Prostate gland (tissue), 2 donors: Measurements from ENCODE around the gene ABCA1.

Source experiments
- POLR2A ChIP-seq: fragments of 450-650 bp; IDR thresholded peaks from one replicate; pipeline ENCODE4 v1.6.1; 2016; ENCODE audit warnings: antibody characterized with exemption, mild to moderate bottlenecking
- POLR2AphosphoS5 ChIP-seq: sonication (generic); formaldehyde crosslinking; IDR thresholded peaks from one replicate; pipeline ENCODE4 v1.6.1; 2017; ENCODE audit warnings: antibody characterized with exemption
- TF ChIP-seq, protein P1 (sequence below), 4 experiments: fragments of 200-600 bp in 2 of 4; fragments of 450-650 bp in 2 of 4; sonication (generic) in 2 of 4; IDR thresholded peaks; 1 replicate in 3 of 4; 2 replicates in 1 of 4; pipeline ENCODE4 v1.5.1; 2016 to 2019; ENCODE audit warnings: antibody characterized with exemption in 4 of 4, mild to moderate bottlenecking in 2 of 4, moderate library complexity in 2 of 4

DNA sequence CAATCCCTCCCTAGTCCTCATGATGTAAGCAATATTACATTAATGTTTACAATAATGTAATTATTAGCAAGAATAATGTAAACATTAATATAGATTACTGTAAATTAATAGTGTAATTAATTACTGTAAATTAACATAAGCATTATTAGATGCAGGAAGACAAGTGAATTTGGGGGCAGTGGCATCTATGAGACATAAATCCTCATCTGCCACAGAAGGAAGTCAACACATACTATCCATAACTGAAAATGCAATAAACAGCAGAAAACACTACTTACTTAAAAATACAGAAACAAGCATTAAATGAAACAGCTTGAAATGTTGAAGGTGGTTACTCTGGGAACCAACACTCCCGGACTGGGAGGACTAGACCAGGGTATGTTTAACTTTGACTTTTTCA, 181.2 kb downstream of the ABCA1 start:
- TF ChIP-seq, protein P1, sequence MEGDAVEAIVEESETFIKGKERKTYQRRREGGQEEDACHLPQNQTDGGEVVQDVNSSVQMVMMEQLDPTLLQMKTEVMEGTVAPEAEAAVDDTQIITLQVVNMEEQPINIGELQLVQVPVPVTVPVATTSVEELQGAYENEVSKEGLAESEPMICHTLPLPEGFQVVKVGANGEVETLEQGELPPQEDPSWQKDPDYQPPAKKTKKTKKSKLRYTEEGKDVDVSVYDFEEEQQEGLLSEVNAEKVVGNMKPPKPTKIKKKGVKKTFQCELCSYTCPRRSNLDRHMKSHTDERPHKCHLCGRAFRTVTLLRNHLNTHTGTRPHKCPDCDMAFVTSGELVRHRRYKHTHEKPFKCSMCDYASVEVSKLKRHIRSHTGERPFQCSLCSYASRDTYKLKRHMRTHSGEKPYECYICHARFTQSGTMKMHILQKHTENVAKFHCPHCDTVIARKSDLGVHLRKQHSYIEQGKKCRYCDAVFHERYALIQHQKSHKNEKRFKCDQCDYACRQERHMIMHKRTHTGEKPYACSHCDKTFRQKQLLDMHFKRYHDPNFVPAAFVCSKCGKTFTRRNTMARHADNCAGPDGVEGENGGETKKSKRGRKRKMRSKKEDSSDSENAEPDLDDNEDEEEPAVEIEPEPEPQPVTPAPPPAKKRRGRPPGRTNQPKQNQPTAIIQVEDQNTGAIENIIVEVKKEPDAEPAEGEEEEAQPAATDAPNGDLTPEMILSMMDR (IDR thresholded peaks at IDR 0.05): no peak
- TF ChIP-seq POLR2A (no peak), POLR2AphosphoS5 (no peak)
